ENCODE data around the gene LCOR. TPM values are rescaled to one million over a fixed set of nuclear protein-coding genes. Genes with fewer than 3 reads are reported as not detected.

The LCOR gene
- total RNA-seq, 4 donors from 2014 or later = 61.9 to 133 (median 81.2) TPM

DNA sequence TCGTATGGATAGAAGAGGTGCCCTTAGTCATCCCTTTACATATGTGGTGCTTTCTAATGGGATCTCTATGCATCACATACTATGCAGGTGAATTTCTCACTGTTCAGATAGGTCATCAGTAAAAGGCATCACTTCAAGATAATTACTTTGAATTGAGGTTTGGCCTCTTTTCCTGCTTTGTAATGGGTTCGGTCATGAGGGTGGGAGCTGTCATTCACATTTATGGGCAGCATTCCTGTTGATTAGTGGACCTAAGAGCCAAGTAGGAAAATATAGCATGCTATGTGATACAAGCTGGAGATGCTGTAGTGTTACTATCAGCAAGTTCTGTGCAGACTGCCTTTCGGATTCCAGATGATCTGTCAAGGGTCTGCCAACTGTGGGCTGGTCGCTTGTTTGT lies 156.3 kb downstream of the LCOR start:
- Histone ChIP-seq H3K36me3 (no peaks in the 10 kb centered on the region), H3K27ac (no peak overlapping the region), H3K27me3 (no peaks in the 10 kb centered on the region), H3K9me3 (no peaks in the 10 kb centered on the region), H3K4me1 (peaks cover 0 to 4% (median 0%) of the 10 kb centered on the region in 4 donors), H3K4me3 (no peak overlapping the region)
- no peak for TF ChIP-seq POLR2A (IDR thresholded peaks at IDR 0.05)
- TF ChIP-seq, protein P1, sequence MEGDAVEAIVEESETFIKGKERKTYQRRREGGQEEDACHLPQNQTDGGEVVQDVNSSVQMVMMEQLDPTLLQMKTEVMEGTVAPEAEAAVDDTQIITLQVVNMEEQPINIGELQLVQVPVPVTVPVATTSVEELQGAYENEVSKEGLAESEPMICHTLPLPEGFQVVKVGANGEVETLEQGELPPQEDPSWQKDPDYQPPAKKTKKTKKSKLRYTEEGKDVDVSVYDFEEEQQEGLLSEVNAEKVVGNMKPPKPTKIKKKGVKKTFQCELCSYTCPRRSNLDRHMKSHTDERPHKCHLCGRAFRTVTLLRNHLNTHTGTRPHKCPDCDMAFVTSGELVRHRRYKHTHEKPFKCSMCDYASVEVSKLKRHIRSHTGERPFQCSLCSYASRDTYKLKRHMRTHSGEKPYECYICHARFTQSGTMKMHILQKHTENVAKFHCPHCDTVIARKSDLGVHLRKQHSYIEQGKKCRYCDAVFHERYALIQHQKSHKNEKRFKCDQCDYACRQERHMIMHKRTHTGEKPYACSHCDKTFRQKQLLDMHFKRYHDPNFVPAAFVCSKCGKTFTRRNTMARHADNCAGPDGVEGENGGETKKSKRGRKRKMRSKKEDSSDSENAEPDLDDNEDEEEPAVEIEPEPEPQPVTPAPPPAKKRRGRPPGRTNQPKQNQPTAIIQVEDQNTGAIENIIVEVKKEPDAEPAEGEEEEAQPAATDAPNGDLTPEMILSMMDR (IDR thresholded peaks at IDR 0.05) = no peak
- no peak for DNase-seq

DNA sequence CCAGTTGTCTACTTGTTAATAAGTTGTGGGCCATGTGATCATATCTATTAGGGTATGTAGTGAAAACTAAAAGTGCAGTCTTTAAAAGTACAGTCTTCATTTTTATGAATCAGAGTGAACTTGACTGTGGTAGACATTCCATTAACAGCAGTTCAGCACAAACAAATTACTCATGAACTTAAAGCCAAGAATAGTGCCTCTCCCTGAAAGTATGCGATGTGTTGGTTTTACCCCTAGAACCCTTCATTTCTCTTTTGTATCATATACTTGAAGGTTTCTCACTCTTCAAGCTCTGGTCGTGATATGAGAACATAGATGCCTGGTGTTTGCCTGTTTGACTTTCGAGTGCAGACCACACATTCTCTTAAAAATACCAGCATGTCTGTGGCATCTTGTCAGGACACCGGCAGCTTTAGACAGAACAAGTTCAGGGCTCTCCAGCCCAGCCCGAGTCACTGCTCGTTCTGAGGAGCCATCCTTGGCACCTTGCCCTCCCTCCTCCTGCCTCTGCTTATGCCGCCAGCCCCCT lies 159.3 kb downstream of the LCOR start:
- H3K4me1 ChIP-seq = peaks cover 0 to 4% (median 0%) of the 10 kb centered on the region in 4 donors

DNA sequence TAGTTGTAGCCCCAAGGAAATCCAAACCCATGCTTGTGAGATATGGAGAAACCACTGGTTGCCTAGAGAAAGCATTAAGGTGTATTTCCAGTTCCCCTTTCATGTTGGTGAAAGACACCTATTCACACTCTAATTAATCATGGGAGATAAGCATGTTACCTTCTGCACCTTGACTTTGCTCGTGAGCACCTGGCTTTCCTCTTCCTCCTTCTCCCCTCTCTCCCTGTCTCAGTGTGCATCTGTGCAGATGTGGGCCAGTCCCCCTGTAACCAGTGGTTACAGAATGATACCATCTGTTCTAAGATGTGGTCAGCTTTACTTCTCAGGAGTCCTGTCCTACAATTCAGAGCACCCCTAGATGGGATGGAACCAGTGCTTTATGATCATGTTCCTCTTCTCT lies 160.6 kb downstream of the LCOR start:
- H3K4me1 ChIP-seq = peaks cover 0 to 4% (median 0%) of the 10 kb centered on the region in 4 donors

More for the DNA sequence above, 159.3 kb downstream of the LCOR start:
- Histone ChIP-seq H3K4me3 (no peak overlapping the region), H3K36me3 (no peaks in the 10 kb centered on the region), H3K27ac (no peak overlapping the region), H3K9me3 (no peaks in the 10 kb centered on the region), H3K27me3 (no peaks in the 10 kb centered on the region)
- DNase-seq = no peak
- TF ChIP-seq, protein P1 (IDR thresholded peaks at IDR 0.05) = no peak
- TF ChIP-seq POLR2A (IDR thresholded peaks at IDR 0.05) = no peak

DNA sequence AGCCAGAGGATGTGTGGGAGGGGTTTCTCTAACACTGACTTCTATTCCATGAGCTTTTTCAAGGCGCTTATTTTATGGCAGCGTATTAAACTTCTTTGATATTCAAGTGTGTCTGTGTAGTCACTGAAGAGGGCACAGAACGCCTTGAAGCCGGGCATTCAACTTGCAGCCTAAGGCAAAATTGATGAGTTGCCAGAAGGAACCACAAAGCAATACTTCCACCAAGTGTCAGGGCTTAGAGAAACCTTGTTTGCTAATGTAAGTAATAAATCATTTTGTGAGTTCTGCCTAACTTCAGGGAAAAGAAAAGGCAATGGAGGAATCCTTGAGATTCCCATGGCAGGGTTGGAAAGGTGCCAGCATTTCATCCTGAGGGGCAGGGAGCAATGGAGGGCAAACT lies 163.8 kb downstream of the LCOR start:
- no peak for TF ChIP-seq POLR2A (IDR thresholded peaks at IDR 0.05)
- TF ChIP-seq, protein P1 (IDR thresholded peaks at IDR 0.05) = no peak
- no peak for DNase-seq
- H3K27ac ChIP-seq = no peak overlapping the region

More for the DNA sequence above, 160.6 kb downstream of the LCOR start:
- Histone ChIP-seq H3K27me3 (no peaks in the 10 kb centered on the region), H3K9me3 (no peaks in the 10 kb centered on the region), H3K4me3 (no peak overlapping the region), H3K36me3 (no peaks in the 10 kb centered on the region), H3K27ac (no peak overlapping the region)
- no peak for DNase-seq
- TF ChIP-seq, protein P1 (IDR thresholded peaks at IDR 0.05) = no peak
- TF ChIP-seq POLR2A (IDR thresholded peaks at IDR 0.05) = no peak

DNA sequence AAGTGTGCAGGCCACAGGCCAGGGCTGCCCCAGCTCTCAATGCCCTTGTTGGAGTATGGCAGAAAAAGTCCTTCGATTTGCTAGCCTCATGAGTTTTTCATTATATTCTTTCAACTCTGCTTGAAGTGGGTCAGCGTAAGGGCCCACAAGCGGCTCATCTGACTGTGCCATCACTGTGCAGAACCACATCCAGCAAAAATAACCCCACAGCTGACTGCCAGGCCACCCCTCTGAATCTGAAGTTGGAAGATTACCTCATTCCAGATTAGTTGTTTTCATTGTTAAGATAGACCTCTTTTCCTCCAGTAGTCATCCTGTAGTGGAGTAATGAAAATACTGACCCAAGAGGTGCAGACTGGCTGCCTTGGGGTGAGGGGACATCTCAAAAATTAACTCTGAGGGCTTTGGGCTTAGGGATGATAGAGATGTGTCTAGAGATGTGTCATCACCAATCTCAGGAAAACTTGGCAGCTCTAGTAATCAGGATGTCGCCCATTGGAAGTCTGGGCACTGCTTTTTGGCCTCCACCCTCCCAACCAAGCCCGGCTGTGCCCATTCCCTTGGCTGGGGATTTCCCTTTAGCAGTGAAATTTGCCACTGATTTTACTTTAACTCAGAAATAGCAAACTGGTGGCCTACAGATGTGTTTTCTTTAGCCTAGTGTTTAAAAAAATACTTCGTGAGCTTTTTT lies 164.3 kb downstream of the LCOR start:
- H3K27ac ChIP-seq = no peak overlapping the region
- no peaks in the 10 kb centered on the region for H3K36me3 ChIP-seq
- DNase-seq = no peak
- H3K9me3 ChIP-seq = no peaks in the 10 kb centered on the region
- H3K4me1 ChIP-seq = peaks cover 0 to 25% (median 3%) of the 10 kb centered on the region in 4 donors
- no peak overlapping the region for H3K4me3 ChIP-seq
- no peaks in the 10 kb centered on the region for H3K27me3 ChIP-seq
- no peak for TF ChIP-seq POLR2A (IDR thresholded peaks at IDR 0.05)
- TF ChIP-seq, protein P1 (IDR thresholded peaks at IDR 0.05) = no peak

More for the DNA sequence above, 163.8 kb downstream of the LCOR start:
- no peaks in the 10 kb centered on the region for H3K9me3 ChIP-seq
- H3K4me1 ChIP-seq = peaks cover 0 to 19% (median 2%) of the 10 kb centered on the region in 4 donors
- no peak overlapping the region for H3K4me3 ChIP-seq
- no peaks in the 10 kb centered on the region for H3K27me3 ChIP-seq
- H3K36me3 ChIP-seq = no peaks in the 10 kb centered on the region

All from Peyer's patch (tissue), 4 donors.